Peyer's patch (tissue), 4 donors: Measurements from ENCODE around the gene GSTT2B.

Experiments
- CTCF ChIP-seq, 6 experiments: fragments of 450-650 bp in 4 of 6; fragments of 200-600 bp in 2 of 6; sonication (generic) in 1 of 6; IDR thresholded peaks; one replicate each; pipeline ENCODE4 v1.5.1; 2017 to 2019; ENCODE audit warnings: antibody characterized with exemption in 6 of 6, mild to moderate bottlenecking in 3 of 6, moderate library complexity in 1 of 6
- POLR2A ChIP-seq, 2 donors: fragments of 450-650 bp; IDR thresholded peaks; one replicate each; pipeline ENCODE4 v1.5.1; 2017; ENCODE audit warnings: antibody characterized with exemption in 2 of 2, mild to moderate bottlenecking in 2 of 2, moderate library complexity in 2 of 2

- no peak for TF ChIP-seq CTCF (IDR thresholded peaks at IDR 0.05)
- no peak for TF ChIP-seq POLR2A (IDR thresholded peaks at IDR 0.05)
These were observed 48.4 kb upstream of the GSTT2B start for GRCh38 chr22:24009227-24010017.
